Measurements from ENCODE around the gene NUP62.
"Not testable (repeated sequence)": the region's sequence is repeated elsewhere in the genome, so short reads cannot be mapped to it uniquely, and the experiment has no call there.

The NUP62 gene

DNA sequence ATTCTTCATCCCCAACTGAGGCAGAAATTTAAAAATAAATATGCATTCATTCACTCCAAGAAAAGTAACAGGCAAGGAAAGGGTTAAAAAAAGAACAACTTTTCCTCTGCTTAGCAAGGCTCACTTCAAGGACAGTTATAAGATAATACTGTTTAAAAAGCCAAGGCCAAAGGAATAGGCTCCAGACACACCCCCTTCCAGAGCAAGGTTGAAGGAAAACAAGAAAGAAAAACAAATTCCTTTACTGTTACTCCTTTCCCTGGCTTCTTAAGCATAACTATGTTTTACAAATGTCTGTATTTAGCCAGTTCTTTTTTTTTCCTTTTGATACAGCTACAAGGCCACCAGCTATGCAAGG lies 23.2 kb upstream of the NUP62 start:
- H3K4me3 ChIP-seq (ENCODE audit: control insufficient read depth, low read depth, low read length): no peak overlapping the region
- TF ChIP-seq, protein P1, sequence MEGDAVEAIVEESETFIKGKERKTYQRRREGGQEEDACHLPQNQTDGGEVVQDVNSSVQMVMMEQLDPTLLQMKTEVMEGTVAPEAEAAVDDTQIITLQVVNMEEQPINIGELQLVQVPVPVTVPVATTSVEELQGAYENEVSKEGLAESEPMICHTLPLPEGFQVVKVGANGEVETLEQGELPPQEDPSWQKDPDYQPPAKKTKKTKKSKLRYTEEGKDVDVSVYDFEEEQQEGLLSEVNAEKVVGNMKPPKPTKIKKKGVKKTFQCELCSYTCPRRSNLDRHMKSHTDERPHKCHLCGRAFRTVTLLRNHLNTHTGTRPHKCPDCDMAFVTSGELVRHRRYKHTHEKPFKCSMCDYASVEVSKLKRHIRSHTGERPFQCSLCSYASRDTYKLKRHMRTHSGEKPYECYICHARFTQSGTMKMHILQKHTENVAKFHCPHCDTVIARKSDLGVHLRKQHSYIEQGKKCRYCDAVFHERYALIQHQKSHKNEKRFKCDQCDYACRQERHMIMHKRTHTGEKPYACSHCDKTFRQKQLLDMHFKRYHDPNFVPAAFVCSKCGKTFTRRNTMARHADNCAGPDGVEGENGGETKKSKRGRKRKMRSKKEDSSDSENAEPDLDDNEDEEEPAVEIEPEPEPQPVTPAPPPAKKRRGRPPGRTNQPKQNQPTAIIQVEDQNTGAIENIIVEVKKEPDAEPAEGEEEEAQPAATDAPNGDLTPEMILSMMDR (IDR thresholded peaks at IDR 0.05; ENCODE audit: control insufficient read depth, insufficient read depth, low read depth, low read length, missing control alignments): no peak
- DNase-seq (ENCODE audit: low read depth): no peak

DNA sequence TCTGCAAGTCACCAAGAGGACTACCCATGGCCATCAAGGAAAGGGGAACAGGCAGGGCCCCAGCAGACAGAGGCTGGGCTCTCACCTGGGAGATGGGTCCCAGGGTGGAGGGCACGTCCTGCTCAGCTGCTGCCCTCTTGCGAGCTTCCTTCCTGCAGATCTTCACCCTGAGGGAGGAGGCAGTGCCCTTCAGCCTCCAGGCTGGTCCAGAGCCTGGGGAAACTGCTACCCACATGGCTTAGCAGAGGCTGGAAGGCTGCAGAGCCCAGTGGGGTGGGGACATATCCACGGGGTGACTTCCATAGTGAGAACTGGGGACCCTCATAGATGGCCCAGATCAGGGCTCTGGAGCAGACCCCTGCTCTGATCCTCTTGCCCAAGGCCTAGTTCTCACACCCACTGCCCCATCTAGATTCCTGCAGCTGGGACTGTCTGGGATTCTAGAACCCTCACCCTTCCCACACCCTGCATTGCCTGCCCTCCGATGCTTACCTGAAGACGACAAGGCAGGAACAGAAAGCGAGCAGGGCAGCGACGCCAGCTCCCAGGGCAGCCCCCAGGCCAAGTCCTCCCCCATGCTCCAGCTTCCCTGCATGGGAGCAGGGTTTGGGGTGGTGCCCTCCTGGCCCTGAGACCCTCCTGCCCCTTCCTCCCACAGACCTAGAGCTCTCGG lies 22.6 kb upstream of the NUP62 start:
- no peak for DNase-seq (ENCODE audit: low read depth)

DNA sequence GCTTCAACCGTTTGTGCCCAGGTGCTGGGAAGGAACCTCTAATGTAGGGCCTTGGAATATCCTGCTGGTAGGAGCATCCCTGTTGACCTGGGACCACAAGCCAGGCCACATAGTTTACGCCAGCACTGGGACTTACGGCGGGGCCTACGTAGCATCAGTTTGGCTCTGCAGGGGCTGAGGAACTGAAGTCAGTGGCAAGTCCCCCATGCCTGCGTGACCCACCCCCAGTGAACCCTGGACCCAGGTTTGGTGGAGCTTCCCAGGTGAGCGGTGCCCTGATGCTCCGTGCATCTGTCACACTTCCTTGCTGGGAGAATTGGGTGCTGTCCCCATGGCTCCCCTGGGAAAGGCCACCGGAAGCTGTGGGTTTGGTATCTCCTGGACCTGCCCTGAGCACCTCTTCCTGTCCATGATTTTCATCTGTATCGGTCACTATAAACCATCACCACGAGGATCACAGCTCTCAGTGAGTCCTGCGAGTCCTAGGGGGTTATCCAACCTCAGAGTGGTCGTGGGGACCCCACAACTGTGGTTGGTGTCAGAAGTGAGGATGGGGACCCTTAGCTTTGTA lies 21.7 kb upstream of the NUP62 start:
- TF ChIP-seq, protein P1 (IDR thresholded peaks at IDR 0.05; ENCODE audit: control insufficient read depth, insufficient read depth, low read depth, low read length, missing control alignments): no peak
- no peak overlapping the region for H3K4me3 ChIP-seq (ENCODE audit: control insufficient read depth, low read depth, low read length)
- DNase-seq (ENCODE audit: low read depth): no peak

More for the DNA sequence above, 22.6 kb upstream of the NUP62 start:
- TF ChIP-seq, protein P1 (IDR thresholded peaks at IDR 0.05; ENCODE audit: control insufficient read depth, insufficient read depth, low read depth, low read length, missing control alignments): no peak
- no peak overlapping the region for H3K4me3 ChIP-seq (ENCODE audit: control insufficient read depth, low read depth, low read length)

DNA sequence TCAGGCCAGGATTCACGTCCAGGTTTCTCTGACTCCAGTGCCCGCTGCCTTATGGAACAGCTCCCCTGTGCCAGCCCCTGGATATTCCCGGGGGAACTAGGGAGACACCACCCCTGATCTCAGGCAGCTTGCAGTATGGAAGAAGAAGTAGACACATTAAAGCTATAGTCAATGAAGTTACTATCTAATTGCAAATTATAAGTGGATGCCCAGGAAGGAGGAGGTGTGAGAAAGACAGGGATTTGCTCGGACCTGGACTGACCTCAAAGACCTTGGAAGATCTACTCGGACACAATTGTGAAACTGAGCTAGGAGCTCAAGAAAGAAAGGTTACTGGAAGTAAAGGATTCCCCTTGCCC lies 21.3 kb upstream of the NUP62 start:
- H3K4me3 ChIP-seq (ENCODE audit: control insufficient read depth, low read depth, low read length): no peak overlapping the region
- TF ChIP-seq, protein P1 (IDR thresholded peaks at IDR 0.05; ENCODE audit: control insufficient read depth, insufficient read depth, low read depth, low read length, missing control alignments): no peak
- DNase-seq (ENCODE audit: low read depth): no peak

DNA sequence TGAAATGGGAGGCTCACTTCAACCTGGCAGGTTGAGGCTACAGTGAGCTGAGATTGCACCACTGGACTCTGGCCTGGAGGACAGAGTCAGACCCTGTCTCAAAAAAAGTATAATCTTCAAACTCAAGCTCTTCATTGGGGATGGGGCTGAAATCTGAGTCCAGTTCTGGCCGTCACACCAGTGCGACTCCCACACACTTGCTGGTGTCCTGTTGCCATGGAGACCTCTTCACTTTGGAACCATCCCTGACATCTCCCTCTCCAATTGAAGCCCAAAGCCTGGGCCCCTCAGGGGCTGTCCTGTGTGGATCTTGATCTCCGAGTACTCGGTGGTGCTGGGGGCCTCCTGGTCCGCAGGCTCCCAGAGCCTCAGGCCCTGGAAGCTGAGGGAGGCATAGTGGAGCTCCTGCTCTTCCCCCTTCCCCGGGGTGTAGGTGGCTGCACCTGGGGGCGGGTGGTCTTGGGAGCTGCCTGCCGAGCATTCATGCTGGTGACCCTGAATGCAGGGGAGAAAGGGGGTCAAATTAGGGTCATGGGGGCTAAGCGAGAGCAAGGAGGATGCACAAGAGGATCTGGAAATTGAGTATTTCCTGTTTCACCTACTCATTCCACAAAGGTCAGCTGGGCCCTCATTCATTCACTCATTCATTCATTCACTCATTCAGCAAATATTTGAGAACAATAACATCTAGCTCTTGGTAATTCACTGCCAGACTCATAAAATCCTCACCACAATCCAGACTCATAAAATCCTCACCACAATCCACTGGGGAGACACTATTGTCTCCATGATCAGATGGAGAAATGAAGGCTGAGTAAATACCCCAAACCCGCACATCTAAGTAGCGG lies 20.7 kb upstream of the NUP62 start:
- peak; percentile 50 for DNase-seq (ENCODE audit: low read depth)
- TF ChIP-seq, protein P1 (IDR thresholded peaks at IDR 0.05; ENCODE audit: control insufficient read depth, insufficient read depth, low read depth, low read length, missing control alignments): no peak

DNA sequence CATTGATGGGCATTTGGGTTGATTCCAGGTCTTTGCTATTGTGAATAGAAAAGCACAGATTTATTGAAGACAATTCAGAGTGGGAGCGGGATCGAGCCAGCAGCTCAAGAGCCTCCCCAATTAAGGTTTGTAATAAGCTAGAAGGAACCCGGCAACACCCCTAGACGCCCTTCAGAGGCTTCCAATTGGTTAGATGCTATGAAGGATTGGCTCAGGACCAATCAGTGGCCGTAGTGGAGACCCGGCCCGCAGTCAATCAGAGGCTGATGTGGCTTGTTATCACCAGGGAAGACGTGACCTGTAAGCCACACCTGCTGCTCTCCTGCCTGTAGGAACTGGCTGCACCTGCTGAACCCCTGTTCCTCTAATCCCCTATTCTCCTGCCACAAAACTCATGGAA lies 17.1 kb upstream of the NUP62 start:
- TF ChIP-seq, protein P1 (IDR thresholded peaks at IDR 0.05; ENCODE audit: control insufficient read depth, insufficient read depth, low read depth, low read length, missing control alignments): no peak
- no peak for DNase-seq (ENCODE audit: low read depth)
- H3K4me3 ChIP-seq (ENCODE audit: control insufficient read depth, low read depth, low read length): no peak overlapping the region

More for the DNA sequence above, 20.7 kb upstream of the NUP62 start:
- H3K4me3 ChIP-seq (ENCODE audit: control insufficient read depth, low read depth, low read length): no peak overlapping the region

DNA sequence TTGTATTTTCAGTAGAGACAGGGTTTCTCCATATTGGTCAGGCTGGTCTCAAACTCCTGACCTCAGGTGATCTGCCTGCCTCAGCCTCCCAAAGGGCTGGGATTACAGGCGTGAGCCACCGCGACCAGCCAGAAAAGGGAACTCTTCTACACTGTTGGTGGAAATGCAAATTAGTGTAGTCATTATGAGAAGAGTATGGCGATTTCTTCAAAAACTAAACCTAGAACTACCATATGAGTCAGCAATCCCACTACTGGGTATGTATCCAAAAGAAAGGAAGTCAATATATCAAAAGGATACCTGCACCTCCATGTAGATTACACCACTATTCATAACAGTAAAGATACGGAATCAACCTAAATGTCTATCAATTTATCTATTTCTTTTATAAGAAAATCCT lies 15.3 kb upstream of the NUP62 start:
- not testable (repeated sequence) for DNase-seq (ENCODE audit: low read depth); H3K4me3 ChIP-seq (ENCODE audit: control insufficient read depth, low read depth, low read length)

Measured in AG09309 (cell line).